Endothelial cell of umbilical vein (primary cell): ENCODE data around the gene CPA3.

Source experiments
- CTCF ChIP-seq, 2 donors: IDR thresholded peaks; 1 replicate in 1 of 2; 2 replicates in 1 of 2; pipeline ENCODE4 v1.5.1; 2011; ENCODE audit warnings: low read length in 2 of 2, mild to moderate bottlenecking in 2 of 2, moderate library complexity in 2 of 2, control low read depth in 1 of 2, inconsistent platforms in 1 of 2, low read depth in 1 of 2; ENCODE audit not compliant: insufficient read depth in 1 of 2; ENCODE audit errors: extremely low read depth in 1 of 2
- EZH2 ChIP-seq: IDR thresholded peaks from 2 replicates; pipeline ENCODE4 v1.6.1; 2012; ENCODE audit warnings: borderline replicate concordance, low read depth, mild to moderate bottlenecking, moderate library complexity, low read length, inconsistent platforms; ENCODE audit not compliant: severe bottlenecking
- POLR2A ChIP-seq: IDR thresholded peaks from 2 replicates; pipeline ENCODE4 v1.6.1; 2012; ENCODE audit warnings: low read depth, mild to moderate bottlenecking, control low read depth, low read length

- TF ChIP-seq EZH2: no peak
- TF ChIP-seq CTCF (IDR thresholded peaks at IDR 0.05; ENCODE audit: extremely low read depth in 1 of 2, insufficient read depth in 1 of 2, low read depth in 1 of 2, low read length in 2 of 2): no peak
- TF ChIP-seq POLR2A: no peak
Measured at GRCh38 chr3:148945116-148945515, 80.0 kb downstream of the CPA3 start.
